HCT116 (cell line): ENCODE data around the gene BDKRB1. TPM values are rescaled to one million over a fixed set of nuclear protein-coding genes. Genes with fewer than 3 reads are reported as not detected.

ENCODE experiments used
- ATAC-seq: fragments of 200-7000 bp; cut with Tn5 transposase; 2 replicates; pipeline ENCODE4 v1.9.1; 2020; ENCODE audit warnings: mild to moderate bottlenecking, moderate library complexity
- BruUV-seq: library from RNA; stranded (reverse); fragments of 400-500 nt; replicated peaks from 2 replicates; lab custom pipeline; 2021; lab: Mats Ljungman, UMichigan
- CTCF ChIA-PET: fragments of 300-600 bp; sonication (Branson Sonifier 250); formaldehyde crosslinking; loops from one replicate; lab custom pipeline; 2021; ENCODE audit warnings: antibody characterized with exemption; lab: Charles Lee
- POLR2A ChIA-PET: fragments of 300-600, 350-600 bp; sonication (Branson Sonifier 250); formaldehyde crosslinking; loops from one replicate; lab custom pipeline; 2021; ENCODE audit warnings: antibody characterized with exemption; lab: Charles Lee
- RAD21 ChIA-PET, 2 experiments: fragments of 300-600 bp; sonication (Branson Sonifier 250); formaldehyde crosslinking; loops; one replicate each; lab custom pipeline; 2023; ENCODE audit warnings: low total read pairs in 2 of 2; ENCODE audit not compliant: uncharacterized antibody in 2 of 2, unreplicated experiment in 2 of 2, low non-redundant PET in 1 of 2; lab: Charles Lee
- DNase-seq: peaks from one replicate; pipeline ENCODE4 v3.0.0-alpha.2; 2010; ENCODE audit warnings: low read depth, low spot score
- H2AFZ ChIP-seq: fragments of 200-600 bp; shearing (Covaris generic), sonication (generic); 2 replicates; pipeline ENCODE4 v1.6.1; 2017; ENCODE audit warnings: low read depth, mixed run types, mixed read lengths, antibody characterized with exemption, low read length; ENCODE audit not compliant: poor library complexity, severe bottlenecking
- H3K27ac ChIP-seq: 2 replicates; pipeline ENCODE4 v1.5.1; 2012; ENCODE audit warnings: low read depth, low read length
- H3K27me3 ChIP-seq: fragments of 200-600 bp; sonication (generic); 2 replicates; pipeline ENCODE4 v1.6.1; 2016; ENCODE audit warnings: mixed run types, low read length, mixed read lengths; ENCODE audit not compliant: insufficient read depth
- H3K36me3 ChIP-seq, 2 experiments: fragments of 200-500 bp in 1 of 2; fragments of 200-600 bp in 1 of 2; sonication (Bioruptor generic) in 1 of 2; sonication (generic) in 1 of 2; 2 replicates each; pipeline versions ENCODE4 v1.5.1 to v1.6.1; 2014 to 2016; ENCODE audit warnings: low read length in 2 of 2, inconsistent platforms in 1 of 2, mixed read lengths in 1 of 2, mixed run types in 1 of 2; ENCODE audit not compliant: insufficient read depth in 2 of 2, control insufficient read depth in 1 of 2
- H3K4me1 ChIP-seq, 2 experiments: fragments of 200-600 bp in 1 of 2; sonication (generic) in 1 of 2; 2 replicates each; pipeline versions ENCODE4 v1.5.1 to v1.6.1; 2012 to 2017; ENCODE audit warnings: low read length in 2 of 2, inconsistent platforms in 1 of 2, mild to moderate bottlenecking in 1 of 2, mixed read lengths in 1 of 2, mixed run types in 1 of 2, moderate library complexity in 1 of 2; ENCODE audit not compliant: insufficient read depth in 2 of 2, control insufficient read depth in 1 of 2
- H3K4me2 ChIP-seq: fragments of 200-600 bp; sonication (generic); 2 replicates; pipeline ENCODE4 v1.6.1; 2017; ENCODE audit warnings: mixed run types, low read length, mixed read lengths
- H3K4me3 ChIP-seq, 2 experiments: fragments of 200-600 bp in 1 of 2; sonication (generic) in 1 of 2; replicated peaks in 1 of 2; 2 replicates each; pipeline ENCODE4 v1.5.1; 2011 to 2016; ENCODE audit warnings: low read length in 2 of 2, control low read depth in 1 of 2, low read depth in 1 of 2, mild to moderate bottlenecking in 1 of 2, mixed read lengths in 1 of 2, mixed run types in 1 of 2
- H3K79me2 ChIP-seq: fragments of 200-600 bp; sonication (generic); 2 replicates; pipeline ENCODE4 v1.6.1; 2017; ENCODE audit warnings: mild to moderate bottlenecking, mixed run types, low read length, moderate library complexity, mixed read lengths; ENCODE audit not compliant: insufficient read depth
- H3K9ac ChIP-seq: fragments of 200-600 bp; sonication (generic); 2 replicates; pipeline ENCODE4 v1.6.1; 2016; ENCODE audit warnings: low read length, mixed read lengths
- H3K9me2 ChIP-seq: fragments of 200-600 bp; sonication (generic), shearing (Covaris generic); 2 replicates; pipeline ENCODE4 v1.6.1; 2017; ENCODE audit warnings: mixed run types, mild to moderate bottlenecking, moderate library complexity; ENCODE audit not compliant: insufficient read depth
- H3K9me3 ChIP-seq, 2 experiments: fragments of 200-500 bp in 1 of 2; fragments of 200-600 bp in 1 of 2; sonication (Bioruptor generic) in 1 of 2; sonication (generic) in 1 of 2; 2 replicates each; pipeline ENCODE4 v1.6.1; 2014 to 2017; ENCODE audit warnings: low read length in 2 of 2, mixed read lengths in 2 of 2, inconsistent platforms in 1 of 2, low read depth in 1 of 2, mild to moderate bottlenecking in 1 of 2, mixed run types in 1 of 2, moderate library complexity in 1 of 2; ENCODE audit not compliant: control insufficient read depth in 1 of 2, insufficient read depth in 1 of 2
- H4K20me1 ChIP-seq: fragments of 200-600 bp; sonication (generic), shearing (Covaris generic); 2 replicates; pipeline ENCODE4 v1.6.1; 2017; ENCODE audit warnings: mixed run types, mild to moderate bottlenecking, moderate library complexity; ENCODE audit not compliant: insufficient read depth
- CEBPB ChIP-seq: IDR thresholded peaks from 2 replicates; pipeline ENCODE4 v1.6.1; 2012; ENCODE audit warnings: low read depth
- EGR1 ChIP-seq: IDR thresholded peaks from 2 replicates; pipeline ENCODE4 v1.6.1; 2012; ENCODE audit warnings: low read depth
- ELF1 ChIP-seq: IDR thresholded peaks from 2 replicates; pipeline ENCODE4 v1.6.1; 2012; ENCODE audit warnings: low read depth, borderline replicate concordance
- EZH2phosphoT487 ChIP-seq: fragments of 200-600 bp; IDR thresholded peaks from 2 replicates; pipeline ENCODE4 v1.6.1; 2018; ENCODE audit warnings: antibody characterized with exemption, borderline replicate concordance
- FOSL1 ChIP-seq: IDR thresholded peaks from 2 replicates; pipeline ENCODE4 v1.6.1; 2012; ENCODE audit warnings: low read depth
- JUND ChIP-seq: IDR thresholded peaks from 2 replicates; pipeline ENCODE4 v1.6.1; 2012
- POLR2A ChIP-seq: IDR thresholded peaks from 2 replicates; pipeline ENCODE4 v1.7.0; 2011; ENCODE audit warnings: borderline replicate concordance; ENCODE audit not compliant: insufficient read depth, insufficient read length; ENCODE audit errors: extremely low read depth
- POLR2AphosphoS5 ChIP-seq: IDR thresholded peaks from 2 replicates; pipeline ENCODE4 v1.6.1; 2011; ENCODE audit warnings: mild to moderate bottlenecking, low read depth, low read length, moderate library complexity
- RAD21 ChIP-seq: IDR thresholded peaks from 2 replicates; pipeline ENCODE4 v1.6.1; 2012; ENCODE audit warnings: low read depth, mild to moderate bottlenecking
- SP1 ChIP-seq: IDR thresholded peaks from 2 replicates; pipeline ENCODE4 v1.6.1; 2012; ENCODE audit warnings: low read depth
- SRF ChIP-seq: IDR thresholded peaks from 2 replicates; pipeline ENCODE4 v1.6.1; 2012; ENCODE audit warnings: low read depth
- TCF7L2 ChIP-seq: IDR thresholded peaks from 2 replicates; pipeline ENCODE4 v1.7.0; 2011; ENCODE audit warnings: borderline replicate concordance, inconsistent platforms; ENCODE audit not compliant: insufficient read depth, insufficient read length; ENCODE audit errors: extremely low read depth
- ZBTB33 ChIP-seq: IDR thresholded peaks from 2 replicates; pipeline ENCODE4 v1.6.1; 2011; ENCODE audit warnings: mild to moderate bottlenecking, low read length, moderate library complexity; ENCODE audit not compliant: insufficient replicate concordance; ENCODE audit errors: extremely low read depth
- intact Hi-C: fragments of 100-400 bp; cut with micrococcal nuclease; formaldehyde crosslinking; loops from 2 replicates; pipeline ENCODE4 v1.10.0; 2022
- total RNA-seq: library from RNA; stranded (reverse); gene quantifications from one replicate; pipeline ENCODE4 v1.2.1, GENCODE V29; 2021; ENCODE audit not compliant: unreplicated experiment
- TF ChIP-seq, protein P1 (sequence below): IDR thresholded peaks from 2 replicates; pipeline ENCODE4 v1.6.1; 2012; ENCODE audit warnings: low read depth
- TF ChIP-seq, protein P2 (sequence below): IDR thresholded peaks from 2 replicates; pipeline ENCODE4 v1.6.1; 2012
- TF ChIP-seq, protein P3 (sequence below): IDR thresholded peaks from 2 replicates; pipeline ENCODE4 v1.6.1; 2012

BDKRB1 gene
- total RNA-seq, 1 experiment from 2014 or later = not detected

GRCh38 chr14:96287856-96288255, 31.8 kb downstream of the BDKRB1 start:
- Histone ChIP-seq H3K36me3 (0 out of 4 replicates have a peak, but pooled peaks cover 0 to 5% of the 10 kb centered on the region in 2 experiments), H3K9ac (no peak overlapping the region), H3K4me3 (no peak overlapping the region), H3K9me3 (no peaks in the 10 kb centered on the region), H3K4me2 (no peak overlapping the region), H3K4me1 (no peaks in the 10 kb centered on the region), H3K79me2 (no peaks in the 10 kb centered on the region), H2AFZ (no peak overlapping the region), H4K20me1 (no peaks in the 10 kb centered on the region), H3K27me3 (no peaks in the 10 kb centered on the region), H3K27ac (no peak overlapping the region), H3K9me2 (no peaks in the 10 kb centered on the region)
- RAD21 ChIA-PET = no interaction called here
- CTCF ChIA-PET = interaction anchor here (1.4 kb wide), 1 partner anchor 16 kb away, joined by 4 read pairs; no protein-coding TSS in a partner anchor
- DNase-seq (no peak), ATAC-seq (no peak)
- no TSS peak for BruUV-seq
- no peak for TF ChIP-seq RAD21
- TF ChIP-seq, protein P1, sequence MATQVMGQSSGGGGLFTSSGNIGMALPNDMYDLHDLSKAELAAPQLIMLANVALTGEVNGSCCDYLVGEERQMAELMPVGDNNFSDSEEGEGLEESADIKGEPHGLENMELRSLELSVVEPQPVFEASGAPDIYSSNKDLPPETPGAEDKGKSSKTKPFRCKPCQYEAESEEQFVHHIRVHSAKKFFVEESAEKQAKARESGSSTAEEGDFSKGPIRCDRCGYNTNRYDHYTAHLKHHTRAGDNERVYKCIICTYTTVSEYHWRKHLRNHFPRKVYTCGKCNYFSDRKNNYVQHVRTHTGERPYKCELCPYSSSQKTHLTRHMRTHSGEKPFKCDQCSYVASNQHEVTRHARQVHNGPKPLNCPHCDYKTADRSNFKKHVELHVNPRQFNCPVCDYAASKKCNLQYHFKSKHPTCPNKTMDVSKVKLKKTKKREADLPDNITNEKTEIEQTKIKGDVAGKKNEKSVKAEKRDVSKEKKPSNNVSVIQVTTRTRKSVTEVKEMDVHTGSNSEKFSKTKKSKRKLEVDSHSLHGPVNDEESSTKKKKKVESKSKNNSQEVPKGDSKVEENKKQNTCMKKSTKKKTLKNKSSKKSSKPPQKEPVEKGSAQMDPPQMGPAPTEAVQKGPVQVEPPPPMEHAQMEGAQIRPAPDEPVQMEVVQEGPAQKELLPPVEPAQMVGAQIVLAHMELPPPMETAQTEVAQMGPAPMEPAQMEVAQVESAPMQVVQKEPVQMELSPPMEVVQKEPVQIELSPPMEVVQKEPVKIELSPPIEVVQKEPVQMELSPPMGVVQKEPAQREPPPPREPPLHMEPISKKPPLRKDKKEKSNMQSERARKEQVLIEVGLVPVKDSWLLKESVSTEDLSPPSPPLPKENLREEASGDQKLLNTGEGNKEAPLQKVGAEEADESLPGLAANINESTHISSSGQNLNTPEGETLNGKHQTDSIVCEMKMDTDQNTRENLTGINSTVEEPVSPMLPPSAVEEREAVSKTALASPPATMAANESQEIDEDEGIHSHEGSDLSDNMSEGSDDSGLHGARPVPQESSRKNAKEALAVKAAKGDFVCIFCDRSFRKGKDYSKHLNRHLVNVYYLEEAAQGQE = no peak
- no peak for TF ChIP-seq SP1
- TF ChIP-seq, protein P2, sequence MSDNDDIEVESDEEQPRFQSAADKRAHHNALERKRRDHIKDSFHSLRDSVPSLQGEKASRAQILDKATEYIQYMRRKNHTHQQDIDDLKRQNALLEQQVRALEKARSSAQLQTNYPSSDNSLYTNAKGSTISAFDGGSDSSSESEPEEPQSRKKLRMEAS = no peak
- no peak for TF ChIP-seq POLR2A
- TF ChIP-seq ZBTB33 = no peak
- TF ChIP-seq POLR2AphosphoS5 = no peak
- no peak for TF ChIP-seq EGR1
- no peak for TF ChIP-seq JUND
- no peak for TF ChIP-seq EZH2phosphoT487
- no peak for TF ChIP-seq TCF7L2
- TF ChIP-seq, protein P3, sequence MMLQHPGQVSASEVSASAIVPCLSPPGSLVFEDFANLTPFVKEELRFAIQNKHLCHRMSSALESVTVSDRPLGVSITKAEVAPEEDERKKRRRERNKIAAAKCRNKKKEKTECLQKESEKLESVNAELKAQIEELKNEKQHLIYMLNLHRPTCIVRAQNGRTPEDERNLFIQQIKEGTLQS = no peak
- TF ChIP-seq SRF = no peak
- no peak for TF ChIP-seq FOSL1
- no peak for TF ChIP-seq CEBPB
- no peak for TF ChIP-seq ELF1
- intact Hi-C loops = no loop called here
- POLR2A ChIA-PET = no interaction called here
